ENCODE results near the gene SLC9A9. TPM values are rescaled to one million over a fixed set of nuclear protein-coding genes. Genes with fewer than 3 reads are reported as not detected.

SLC9A9 gene
- polyA plus RNA-seq, 10 donors: 10.5 to 14.8 (median 12.2) TPM

DNA sequence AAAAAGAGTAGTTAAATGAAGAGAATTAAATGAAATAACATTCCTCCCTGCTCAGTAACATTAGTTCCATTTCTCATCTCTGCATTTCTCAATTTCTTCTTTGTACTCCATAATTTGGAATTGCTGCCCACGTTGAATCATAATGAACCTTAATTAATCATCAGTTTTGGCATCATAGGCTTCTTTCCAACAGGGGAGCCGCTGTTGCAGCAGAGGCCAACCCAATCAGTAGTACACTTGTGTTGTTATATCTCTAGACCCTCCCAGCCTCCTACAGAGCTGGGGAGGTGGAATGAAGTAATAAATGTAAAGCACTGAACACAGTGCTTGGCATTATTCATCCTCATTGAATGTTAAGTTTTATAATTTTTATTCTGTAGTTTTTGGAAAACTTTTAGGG lies 488.0 kb downstream of the SLC9A9 start:
- DNase-seq: no peak

DNA sequence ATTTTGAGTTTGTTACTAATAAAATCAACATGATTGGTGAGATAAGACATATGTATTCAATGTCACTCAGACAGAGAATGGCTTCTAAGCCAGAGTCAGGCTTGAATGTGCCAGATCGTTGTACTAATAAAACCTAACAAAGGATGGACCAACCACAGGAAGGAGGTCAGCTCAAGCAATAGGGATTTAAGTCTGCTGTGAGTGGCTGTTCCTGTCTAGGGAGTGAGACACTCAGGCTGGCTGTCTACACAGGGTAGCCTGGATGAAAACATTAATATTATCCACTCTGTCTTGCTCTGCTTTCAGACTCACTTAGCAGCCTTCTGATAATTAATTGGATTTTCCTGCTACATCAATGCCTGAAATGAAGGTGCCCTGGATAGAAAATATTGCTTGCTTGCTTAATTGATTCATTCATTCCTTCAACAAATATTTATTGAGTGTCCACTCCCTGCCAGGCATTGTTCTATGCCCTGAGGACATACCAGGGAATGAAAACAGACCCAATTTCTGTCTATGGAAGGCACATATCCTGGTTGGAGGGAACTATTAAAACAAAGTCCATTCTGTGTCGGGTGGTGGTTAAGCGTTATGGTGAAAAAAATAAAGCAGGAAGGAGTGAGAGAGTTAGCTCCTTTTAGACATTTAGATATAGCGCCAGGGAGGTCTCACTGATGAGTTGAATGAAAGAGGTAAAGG lies 489.3 kb downstream of the SLC9A9 start:
- DNase-seq: no peak

DNA sequence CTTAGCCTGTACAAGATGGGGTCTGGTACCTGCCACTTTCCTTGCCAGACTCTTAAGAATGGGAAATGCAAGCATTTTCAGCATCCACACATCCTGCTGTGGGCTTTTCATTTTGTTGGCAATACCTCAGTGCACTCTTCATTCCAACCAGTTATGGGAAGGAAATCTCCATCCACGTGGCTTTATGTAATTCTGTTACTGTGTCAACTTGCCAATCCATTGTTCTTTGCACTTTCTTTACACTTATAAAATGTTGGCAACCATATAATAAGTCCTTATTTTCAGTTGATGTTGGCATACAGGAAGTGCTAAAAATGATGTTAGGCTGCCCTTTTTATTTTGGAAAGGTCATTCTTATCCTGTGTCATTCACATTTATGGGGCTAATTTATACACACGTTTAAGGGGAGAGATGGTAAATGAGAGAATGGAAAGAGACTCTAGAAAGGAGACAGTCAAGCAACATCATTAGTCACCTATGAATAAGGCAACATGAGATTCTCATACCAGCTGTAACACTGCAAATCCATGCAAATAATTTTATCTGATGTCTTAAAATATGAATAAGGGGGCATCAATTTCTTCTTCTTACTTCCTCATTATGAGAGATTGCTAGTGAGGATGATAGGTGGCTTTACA lies 490.0 kb downstream of the SLC9A9 start:
- no peak for DNase-seq

DNA sequence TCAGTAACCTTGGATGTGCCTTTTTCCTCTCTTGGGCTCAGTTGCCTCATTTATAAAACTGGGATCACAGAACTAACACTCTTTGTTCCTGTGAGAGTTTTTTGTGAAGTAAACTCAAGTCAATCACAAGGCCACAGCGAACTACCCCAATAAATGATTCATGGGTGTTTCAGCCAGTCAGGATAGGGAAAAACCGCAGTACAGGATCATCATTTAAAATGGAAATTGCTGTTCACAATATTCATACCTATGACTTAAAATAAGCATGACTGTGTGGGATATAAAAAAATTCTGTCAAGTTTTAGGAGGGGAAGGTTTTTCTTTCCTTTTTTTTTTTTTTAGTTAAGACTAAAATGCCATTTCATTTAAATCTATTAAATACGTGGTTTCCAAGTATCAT lies 490.6 kb downstream of the SLC9A9 start:
- DNase-seq: no peak

DNA sequence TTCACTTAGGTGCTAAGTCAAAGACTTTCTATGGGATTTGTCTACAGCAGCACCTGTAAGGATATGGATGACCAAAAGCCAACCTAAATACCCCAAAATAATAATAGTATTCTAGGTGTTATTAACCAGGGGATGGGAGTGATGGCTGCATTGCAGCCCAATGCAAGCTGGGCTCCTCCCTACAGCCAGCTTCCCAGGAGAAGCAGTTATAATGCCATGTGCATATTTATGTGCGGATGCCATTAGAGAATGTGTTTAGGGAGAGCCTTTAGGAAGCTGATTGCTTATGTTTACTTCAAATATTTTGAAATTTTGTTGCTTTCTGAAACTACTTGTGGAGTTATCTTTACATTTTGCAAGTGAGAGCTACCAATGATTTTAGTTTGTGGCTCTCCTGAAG lies 491.4 kb downstream of the SLC9A9 start:
- no peak for DNase-seq

DNA sequence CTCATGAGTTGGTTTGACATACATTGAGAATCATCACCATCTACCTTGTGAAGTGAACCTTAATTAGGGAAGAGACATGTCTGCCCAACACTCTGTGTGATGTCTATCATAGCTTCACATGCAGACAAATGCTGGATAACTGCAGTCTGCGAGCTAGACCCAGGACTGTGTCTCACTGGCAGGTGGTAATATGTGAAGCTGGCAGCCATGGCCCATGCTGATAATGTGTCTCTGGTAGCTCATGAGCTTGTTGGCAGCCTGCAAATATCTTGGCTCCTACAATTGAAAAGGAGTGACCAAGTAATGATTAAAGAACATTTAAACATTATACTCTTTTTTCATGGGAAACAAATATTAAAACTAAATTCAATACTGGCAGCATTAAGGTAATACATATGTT lies 493.9 kb downstream of the SLC9A9 start:
- no peak for DNase-seq

DNA sequence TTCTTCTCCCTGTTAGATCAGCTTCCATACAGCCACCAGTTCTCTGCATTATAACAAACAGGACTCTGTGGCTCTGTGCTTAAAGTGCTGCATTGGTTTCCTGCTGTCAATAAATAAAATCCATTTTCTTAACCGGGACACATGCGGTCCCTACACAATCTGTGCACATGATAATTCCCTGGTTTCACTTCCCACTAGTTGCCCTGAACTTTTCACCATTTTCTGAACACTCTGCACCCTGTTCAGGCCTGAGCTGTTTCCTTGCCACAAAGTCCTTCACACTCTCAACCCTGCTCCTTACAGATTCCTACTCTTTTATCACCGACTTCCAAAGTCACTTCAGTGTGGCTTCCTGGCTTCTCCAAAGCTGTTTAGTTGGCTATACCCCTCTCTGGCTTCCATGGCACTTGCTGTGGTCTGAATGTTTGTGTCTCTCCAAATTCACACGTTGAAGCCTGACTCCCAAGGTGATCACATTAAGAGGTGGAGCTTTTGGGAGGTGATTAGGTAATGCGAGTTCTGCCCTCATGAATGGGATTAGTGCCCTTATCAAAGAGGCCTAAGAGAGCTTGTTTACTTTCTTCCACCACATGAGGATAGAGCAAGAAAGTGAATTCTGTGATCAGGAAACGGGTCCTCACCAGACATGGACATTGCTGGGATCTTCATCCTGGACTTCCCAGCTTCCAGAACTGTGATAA lies 495.3 kb downstream of the SLC9A9 start:
- DNase-seq: peak in 1 of 3 donors; percentile 19

DNA sequence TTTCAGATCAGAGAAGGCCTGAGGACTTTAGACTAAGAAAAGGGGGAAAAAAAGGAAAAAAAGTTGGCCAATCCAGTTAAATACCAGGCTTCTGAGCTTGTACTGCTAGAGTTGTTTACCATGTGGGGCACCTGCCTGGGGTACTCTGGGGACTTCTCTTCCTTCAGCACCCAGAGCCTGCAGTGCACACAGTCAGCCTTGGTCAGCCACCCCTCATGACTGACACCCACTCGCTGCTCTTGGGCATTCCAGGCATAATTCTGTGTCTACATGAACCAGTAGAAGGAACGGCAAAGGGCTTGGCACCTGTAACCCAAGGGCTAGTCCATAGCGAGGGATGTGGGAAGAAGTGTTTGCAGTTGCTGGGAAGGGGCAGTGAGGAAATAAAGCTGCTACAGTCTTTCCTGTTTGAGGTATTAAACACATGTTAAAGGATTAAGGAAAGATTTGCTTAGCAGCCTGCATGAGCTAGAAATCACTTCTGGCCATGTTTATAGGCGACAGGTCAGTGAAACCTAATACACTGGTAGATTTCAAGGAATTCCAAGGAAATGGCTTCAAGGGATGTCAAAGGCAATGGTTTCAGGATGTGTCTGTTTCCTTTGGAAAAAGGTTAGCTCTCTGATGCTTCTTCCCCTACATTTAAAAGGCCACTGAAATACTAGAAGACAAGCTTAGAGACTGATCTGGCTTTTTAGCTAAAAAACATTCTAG lies 496.2 kb downstream of the SLC9A9 start:
- DNase-seq: peak in 1 of 3 donors; percentile 22

DNA sequence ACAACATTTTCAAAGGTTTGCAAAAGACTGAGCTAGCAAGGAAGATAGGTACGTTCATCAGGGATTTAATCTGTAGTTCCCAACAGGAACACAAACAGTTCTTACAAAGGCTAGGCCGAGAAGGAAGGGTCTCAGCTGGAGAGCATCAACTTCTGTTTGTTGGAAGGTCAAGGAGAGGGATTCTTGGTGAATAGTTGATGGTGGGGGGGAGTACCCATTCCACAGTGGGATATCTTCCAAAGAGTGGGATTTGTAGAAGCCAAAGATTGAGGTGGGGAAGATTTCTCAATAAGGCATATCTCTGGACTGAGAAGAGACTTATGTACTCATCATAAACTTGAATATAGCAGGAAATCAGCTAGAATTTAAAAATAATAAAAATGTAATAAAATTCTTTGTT lies 496.9 kb downstream of the SLC9A9 start:
- no peak for DNase-seq

DNA sequence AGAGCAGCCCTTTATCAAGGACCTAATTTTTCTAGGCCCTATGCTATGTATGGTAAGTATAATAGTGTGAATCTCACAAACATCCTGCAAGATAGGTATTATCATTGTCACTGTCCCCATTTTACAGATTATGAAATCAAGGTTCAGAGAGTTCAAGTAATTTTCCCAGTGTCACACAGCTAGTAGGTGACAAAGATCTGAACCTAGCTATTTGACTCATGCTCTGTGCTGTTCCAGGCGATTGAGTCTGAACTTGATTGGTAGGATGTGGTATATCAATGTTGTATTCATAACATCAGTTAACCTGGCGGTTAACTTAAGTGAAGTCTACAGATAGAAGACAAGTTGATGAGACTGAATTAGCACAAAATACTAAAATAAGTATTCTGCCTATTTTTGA lies 498.8 kb downstream of the SLC9A9 start:
- no peak for DNase-seq

DNA sequence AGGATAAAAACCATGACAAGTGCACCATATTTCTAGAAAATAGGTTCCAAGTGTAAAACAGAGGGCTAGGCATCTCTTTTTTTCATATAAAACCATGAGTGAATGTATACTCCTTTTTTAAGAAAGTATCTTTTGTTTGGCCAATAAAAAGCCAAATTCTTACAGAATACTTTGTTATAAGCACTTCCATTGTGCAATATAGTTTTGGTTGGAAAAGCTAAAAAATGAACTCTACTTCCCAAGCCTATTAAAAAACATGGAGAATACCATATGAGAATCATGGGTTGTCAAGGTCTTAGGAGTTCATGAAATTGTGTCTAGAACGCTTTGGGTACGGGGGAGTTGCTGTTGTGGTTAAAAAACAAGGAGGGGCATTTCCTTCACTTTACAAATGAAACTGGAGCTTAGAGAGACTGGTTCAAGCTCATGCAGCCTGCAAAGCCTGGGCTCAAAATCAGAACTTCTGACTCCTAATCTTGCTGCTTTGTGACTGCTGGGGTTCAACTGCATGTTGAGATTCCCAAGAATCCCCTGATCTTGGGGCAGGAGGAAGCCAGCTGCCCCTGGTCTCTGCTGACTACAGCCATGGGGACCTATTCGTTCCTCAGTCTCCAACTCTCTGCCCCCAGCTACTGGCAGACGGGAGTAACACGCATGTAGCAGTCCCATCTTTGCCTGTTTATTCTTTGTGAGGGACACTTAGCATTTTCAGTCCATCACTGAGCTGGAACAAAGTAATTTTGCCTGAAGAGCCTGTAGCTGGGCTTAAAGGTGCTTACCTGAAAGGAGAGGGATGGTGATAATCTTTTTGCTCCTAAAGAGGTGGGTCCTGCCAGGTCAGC lies 499.6 kb downstream of the SLC9A9 start:
- DNase-seq: no peak

DNA sequence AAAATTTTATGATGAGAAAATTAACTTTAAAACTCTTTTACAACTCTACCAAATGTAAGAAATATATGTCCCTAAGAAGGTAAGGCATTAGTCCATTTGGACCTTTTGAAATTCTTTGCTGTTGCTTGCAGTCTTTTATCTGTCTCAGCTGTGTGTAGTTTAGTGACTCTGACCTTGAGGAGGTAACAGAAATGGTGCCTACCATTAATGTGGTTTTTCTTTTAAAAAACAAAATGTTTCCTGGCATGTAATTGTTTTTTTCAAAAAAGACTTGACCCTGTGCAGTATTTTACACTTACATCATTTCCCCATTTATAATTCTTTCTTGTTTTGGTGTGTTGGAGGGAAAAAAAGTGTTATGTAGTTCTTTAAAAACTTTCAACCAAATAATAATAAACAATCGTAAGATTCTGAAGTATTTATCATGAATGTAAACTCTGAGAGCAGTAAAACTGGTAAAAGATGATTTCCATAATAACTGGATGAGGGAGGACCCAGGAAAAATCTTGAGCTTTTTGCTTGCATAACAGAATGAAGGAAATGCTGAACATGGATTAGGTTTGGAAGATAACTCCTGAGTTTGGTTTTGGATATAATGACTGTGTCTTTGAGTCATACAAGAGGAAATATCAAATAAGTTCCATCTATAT lies 503.6 kb downstream of the SLC9A9 start:
- DNase-seq: no peak

DNA sequence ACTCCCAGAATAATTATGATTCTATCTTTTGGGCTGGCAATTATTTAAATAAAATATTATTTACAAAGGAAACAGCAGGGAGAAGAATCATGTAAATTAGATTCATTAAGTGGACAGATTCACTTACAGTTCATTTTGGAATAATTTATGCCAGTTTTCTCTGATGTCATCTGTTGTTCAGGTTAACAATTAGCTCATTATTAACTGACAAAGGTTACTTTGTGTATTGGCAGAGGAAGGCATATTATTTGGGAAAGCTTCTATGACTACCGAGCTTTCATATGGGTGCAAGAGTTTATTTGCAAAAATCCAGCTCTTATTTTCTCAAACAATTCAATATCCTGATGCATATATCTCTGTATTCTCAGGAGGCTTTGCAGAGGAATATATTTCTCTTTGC lies 504.3 kb downstream of the SLC9A9 start:
- no peak for DNase-seq

DNA sequence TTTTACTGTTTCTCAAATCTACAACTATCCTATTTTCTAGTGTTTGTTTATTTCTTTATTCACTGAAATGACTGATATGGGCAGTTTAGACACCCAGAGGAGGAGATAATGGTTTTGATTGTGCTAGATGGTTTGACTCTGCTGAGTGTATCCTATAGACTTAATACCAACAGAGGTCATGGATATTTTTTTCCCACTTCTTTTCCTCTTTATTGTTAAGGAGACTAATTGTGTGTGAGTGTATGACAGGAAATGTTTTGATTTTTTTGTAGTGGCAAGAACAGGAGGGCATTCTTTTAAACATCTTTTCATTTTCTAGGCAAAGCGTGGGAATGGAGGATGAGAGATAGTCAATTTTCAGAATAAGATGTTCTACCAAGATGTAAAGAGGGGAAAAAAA lies 505.2 kb downstream of the SLC9A9 start:
- DNase-seq: no peak

DNA sequence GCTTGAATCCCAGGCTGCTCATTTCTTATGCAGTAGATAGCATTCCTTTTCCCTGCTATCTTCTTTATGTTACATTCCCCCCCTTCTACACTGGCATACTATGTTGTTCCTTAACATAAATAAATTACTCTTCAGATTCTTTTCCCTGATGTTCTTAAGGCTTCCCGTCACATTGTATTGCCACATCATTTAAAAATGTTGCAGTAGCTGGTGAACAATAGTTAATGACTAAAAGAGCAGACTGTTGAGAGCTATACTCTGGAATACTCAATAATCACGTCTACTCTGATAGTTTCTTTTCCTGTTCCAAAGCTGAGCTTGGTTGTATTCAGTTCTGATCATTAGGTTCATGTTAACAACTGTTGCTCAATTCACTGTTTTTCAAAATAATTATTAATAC lies 508.8 kb downstream of the SLC9A9 start:
- no peak for DNase-seq

DNA sequence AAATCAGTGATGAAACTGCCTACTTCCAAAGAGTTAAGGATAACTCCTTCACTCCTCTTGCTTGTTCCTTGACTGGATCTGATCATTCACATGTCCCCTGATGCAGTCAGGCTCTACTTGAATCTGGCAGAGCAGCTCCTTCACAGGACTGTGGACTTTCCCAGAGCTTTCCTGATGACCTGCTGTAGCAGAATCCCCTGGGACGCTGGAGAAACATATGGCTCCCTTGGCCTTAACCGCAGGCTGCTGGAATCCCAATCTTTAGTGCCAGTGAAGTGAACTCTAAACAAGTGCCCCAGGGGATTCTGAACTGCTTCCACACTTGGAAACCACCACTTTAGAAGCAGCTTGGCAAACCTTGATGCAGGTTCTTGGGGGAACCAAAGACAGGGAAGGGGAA lies 510.9 kb downstream of the SLC9A9 start:
- DNase-seq: no peak

DNA sequence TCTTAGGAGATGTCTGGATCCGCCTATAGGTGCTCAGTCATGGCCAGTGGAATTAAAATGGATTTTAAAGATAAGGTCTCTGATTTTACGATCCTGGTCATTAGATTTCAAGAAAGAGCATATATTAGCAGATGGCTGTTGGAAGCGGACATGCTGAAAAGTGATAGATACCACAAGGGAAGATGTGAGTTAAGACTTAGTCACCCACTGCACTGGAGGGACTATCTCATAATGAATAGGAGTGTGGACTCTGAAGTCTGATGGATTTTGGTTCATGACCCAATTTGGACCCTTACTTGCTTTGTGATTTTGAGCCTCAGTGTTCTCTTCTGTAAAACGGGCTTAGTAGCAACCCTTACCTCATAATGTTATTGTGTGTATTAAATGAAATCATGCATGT lies 514.0 kb downstream of the SLC9A9 start:
- no peak for DNase-seq

DNA sequence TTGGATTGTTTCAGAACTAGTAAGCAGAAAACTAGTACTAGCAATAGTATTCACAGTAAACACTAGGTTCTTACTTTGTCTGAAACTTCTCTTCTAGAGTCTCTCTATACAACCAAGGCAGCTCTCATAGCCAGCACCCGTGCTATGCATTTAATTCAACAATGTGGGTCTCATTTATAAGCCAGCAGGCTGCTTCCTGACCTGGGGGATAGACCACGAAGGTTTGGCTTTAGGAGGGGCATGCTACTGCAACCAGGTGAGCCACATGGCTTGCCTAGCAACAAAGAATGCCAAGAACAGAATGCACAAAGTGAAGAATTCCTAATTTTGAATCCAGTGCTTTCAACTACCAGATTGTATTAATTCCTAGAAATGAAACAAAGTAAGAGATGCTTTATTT lies 514.9 kb downstream of the SLC9A9 start:
- DNase-seq: no peak

DNA sequence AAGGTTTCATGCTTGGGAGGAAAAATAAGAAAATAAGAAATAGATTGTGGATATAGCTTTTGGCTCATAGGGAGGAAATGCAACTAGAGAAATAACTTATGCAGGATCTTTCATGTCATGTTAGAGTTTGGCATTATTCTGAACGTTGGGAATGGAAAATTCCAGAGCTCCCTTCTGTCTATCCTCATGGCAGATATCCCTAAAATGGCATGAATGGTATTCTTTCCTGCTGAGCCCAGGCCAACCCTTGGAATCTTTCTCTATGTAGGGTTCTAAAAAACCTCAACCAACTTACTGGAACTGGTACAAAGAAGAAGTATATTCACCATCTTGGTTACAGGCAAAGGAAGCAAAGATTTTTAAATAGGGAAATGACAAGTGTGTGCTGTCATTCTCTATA lies 516.2 kb downstream of the SLC9A9 start:
- peak in 1 of 3 donors; percentile 19 for DNase-seq

DNA sequence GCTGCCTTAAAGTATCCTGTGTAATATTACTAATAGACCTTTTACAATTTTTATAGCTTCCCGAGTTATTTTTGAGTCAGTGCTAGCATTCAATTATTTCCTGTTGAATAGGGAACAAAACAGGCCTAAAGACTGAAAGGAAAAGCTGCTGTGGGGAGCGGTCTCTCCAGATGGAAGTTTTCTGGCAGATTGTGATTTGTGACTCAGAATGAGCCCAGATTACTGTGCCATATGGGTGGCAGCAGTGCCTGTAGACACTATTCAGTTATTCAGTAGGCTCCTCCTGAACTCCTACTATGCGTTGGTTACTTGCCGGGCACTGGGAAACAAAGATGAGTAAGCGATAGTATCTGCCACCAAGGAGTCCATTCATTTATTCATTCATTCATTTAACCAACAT lies 516.9 kb downstream of the SLC9A9 start:
- DNase-seq: peak in 1 of 3 donors; percentile 55

DNA sequence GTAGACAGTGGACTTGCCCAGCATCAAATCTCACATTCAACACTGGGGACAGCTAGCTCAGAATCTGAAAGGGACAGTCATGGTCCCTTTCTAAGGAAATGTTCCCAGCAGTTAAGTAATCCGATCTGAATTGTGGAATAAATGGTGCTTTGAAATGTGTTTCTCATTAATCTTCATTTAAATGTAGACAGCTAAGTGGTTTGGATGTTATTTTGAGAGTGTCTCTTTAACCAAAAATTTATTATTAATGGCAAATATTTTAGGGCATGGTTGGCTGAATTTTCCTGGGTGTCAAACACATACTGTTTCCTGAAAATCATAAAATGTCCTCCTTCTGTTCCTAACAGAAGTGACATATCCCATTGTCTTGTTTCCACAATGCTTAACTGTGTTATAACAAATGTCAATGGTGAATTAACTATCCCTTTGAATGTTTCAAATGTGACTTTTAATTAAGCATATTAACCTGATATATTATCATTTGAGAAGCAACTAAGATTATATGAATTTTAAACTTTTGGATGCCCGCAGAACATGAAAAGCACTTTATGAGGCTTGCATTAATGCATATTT lies 517.9 kb downstream of the SLC9A9 start:
- DNase-seq: no peak

Data from muscle of back (tissue), 11 donors.